ENCODE data around the gene KRT79.

Gene KRT79

DNA sequence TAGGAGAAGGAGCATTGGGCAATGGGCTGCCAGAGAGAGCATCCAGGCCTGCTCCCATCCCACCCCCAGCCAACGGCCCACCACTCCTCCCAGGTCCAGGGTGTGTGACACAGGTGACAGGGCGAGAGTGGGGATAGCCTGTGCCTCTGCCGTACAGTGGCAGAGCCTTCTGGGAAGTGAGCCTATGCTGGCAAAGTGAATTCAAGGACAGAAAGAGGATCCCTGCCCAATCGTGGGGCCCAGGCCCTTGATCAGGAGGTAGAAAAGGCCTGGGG is 553 bp upstream of the KRT79 start:
- DNase-seq (ENCODE audit: low read depth) = no peak
- no peak overlapping the region for H3K4me3 ChIP-seq (ENCODE audit: low read depth, low read length)
- TF ChIP-seq, protein P1, sequence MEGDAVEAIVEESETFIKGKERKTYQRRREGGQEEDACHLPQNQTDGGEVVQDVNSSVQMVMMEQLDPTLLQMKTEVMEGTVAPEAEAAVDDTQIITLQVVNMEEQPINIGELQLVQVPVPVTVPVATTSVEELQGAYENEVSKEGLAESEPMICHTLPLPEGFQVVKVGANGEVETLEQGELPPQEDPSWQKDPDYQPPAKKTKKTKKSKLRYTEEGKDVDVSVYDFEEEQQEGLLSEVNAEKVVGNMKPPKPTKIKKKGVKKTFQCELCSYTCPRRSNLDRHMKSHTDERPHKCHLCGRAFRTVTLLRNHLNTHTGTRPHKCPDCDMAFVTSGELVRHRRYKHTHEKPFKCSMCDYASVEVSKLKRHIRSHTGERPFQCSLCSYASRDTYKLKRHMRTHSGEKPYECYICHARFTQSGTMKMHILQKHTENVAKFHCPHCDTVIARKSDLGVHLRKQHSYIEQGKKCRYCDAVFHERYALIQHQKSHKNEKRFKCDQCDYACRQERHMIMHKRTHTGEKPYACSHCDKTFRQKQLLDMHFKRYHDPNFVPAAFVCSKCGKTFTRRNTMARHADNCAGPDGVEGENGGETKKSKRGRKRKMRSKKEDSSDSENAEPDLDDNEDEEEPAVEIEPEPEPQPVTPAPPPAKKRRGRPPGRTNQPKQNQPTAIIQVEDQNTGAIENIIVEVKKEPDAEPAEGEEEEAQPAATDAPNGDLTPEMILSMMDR (IDR thresholded peaks at IDR 0.05; ENCODE audit: low read depth, low read length, missing control alignments) = no peak

DNA sequence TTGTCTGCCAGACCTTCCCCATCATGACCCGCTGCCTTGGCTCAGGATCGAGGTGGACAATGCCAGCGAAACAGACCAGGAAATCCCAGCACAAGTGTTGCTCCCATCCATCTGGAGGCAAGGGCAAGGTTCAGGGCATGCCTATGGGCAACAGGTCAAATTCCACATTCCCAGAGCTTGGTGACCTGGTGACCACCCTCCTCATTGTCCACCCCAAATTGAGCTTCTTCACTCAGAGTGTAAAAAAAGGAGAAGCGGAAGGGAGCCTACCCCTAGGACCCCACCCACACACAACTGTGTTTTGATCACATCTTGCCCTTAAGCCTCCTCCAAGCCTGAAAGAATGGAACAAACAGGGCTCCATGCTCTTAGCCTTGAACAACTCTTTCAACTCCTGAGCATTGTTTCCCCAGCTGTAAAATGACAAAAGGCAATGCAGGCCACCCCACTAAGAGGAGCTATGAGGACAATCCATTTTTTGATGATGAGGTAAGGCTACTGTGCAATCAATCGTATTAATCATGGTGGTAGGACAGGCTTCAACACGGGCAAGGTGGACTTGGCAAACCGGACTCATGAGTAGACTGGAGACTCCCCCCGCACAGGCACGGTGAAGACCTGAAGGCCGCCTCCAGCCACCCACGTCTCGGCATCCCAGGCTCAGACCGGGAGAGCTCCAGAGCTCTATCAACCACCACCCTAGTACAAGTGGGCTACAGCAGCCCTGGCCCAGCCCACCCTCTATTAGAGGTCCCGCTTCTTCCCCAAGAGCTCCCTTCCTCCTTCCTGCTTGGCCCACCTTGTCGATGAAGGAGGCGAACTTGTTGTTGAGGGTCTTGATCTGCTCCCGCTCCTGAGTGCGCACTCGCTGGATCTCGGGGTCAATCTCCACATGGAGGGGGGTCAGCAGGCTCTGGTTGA is 866 bp downstream of the KRT79 start:
- H3K4me3 ChIP-seq (ENCODE audit: low read depth, low read length) = no peak overlapping the region
- DNase-seq (ENCODE audit: low read depth) = no peak
- TF ChIP-seq, protein P1 (IDR thresholded peaks at IDR 0.05; ENCODE audit: low read depth, low read length, missing control alignments) = no peak

DNA sequence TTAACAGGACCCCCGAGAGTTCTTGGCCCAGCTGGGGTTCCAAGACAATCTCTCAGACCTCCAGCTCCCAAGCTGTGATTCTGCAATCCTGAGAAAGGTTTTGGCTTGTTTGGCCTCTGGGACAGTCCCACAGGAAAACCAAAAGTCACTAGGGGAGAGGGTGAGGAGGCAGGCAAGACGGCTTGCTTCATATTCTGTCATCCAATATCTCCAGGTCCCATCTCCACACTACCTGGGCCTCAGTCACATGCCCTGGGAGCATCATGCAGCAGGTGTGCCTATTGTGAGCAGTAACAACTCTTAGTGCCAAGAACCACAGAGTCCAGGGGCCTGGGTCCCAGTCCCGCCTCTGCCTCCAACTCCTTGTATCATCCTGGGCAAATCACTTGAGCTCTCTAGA is 1.7 kb downstream of the KRT79 start:
- DNase-seq (ENCODE audit: low read depth) = no peak
- TF ChIP-seq, protein P1 (IDR thresholded peaks at IDR 0.05; ENCODE audit: low read depth, low read length, missing control alignments) = no peak
- H3K4me3 ChIP-seq (ENCODE audit: low read depth, low read length) = no peak overlapping the region

DNA sequence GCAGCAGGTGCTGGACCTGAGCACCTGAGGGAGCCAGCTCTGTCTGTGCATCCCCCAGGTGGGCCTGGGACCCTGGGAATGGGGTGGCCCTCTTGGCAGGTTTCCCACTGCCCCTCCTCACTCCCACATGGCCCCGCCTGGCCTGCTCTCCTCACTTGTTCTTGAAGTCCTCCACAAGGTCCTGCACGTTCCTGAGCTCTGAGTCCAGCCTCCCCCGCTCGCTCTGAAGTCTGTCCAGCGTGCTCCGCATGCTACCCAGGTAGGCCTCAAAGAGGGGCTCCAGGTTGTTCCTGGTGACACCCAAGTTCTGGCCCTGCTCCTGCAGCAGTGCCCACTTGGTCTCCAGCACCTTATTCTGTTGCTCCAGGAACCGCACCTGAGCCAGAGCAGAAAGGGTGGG is 2.9 kb downstream of the KRT79 start:
- DNase-seq (ENCODE audit: low read depth) = no peak
- TF ChIP-seq, protein P1 (IDR thresholded peaks at IDR 0.05; ENCODE audit: low read depth, low read length, missing control alignments) = no peak
- no peak overlapping the region for H3K4me3 ChIP-seq (ENCODE audit: low read depth, low read length)

DNA sequence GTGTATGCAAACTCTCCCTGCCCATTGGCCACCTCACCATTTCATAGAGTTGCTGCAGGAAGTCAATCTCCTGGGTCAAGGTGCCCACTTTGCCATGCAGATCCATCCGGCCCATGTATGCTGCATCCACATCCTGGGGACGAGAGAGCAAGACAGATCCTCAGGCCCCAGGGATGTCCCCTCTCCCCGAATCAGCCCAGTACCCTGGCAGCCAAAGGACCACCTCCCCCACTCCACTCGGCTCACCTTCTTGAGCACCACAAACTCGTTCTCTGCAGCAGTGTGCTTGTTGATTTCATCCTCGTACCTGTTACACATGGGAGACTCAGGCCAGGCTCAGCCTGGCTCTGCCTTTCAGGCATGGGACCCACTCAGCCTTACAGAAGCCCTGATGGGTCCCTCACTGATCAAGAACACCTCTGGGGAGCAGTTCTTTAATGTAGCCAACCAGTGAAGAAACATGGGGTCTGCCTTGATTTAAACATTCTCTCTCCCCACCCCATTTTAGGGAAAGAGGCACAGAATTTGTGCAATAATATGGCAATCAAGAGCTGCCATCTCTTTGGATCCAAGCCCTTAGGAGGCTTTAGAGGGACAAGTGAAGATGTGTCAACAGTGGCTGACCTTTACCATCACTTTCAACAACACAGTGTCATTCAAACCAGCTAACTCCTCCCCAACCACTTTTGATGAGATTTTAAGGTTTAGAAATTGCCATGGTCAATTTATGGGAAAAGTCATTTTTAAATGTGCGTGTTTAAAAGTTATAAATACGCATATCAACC is 3.9 kb downstream of the KRT79 start:
- TF ChIP-seq, protein P1 (IDR thresholded peaks at IDR 0.05; ENCODE audit: low read depth, low read length, missing control alignments) = no peak
- no peak for DNase-seq (ENCODE audit: low read depth)
- H3K4me3 ChIP-seq (ENCODE audit: low read depth, low read length) = no peak overlapping the region

DNA sequence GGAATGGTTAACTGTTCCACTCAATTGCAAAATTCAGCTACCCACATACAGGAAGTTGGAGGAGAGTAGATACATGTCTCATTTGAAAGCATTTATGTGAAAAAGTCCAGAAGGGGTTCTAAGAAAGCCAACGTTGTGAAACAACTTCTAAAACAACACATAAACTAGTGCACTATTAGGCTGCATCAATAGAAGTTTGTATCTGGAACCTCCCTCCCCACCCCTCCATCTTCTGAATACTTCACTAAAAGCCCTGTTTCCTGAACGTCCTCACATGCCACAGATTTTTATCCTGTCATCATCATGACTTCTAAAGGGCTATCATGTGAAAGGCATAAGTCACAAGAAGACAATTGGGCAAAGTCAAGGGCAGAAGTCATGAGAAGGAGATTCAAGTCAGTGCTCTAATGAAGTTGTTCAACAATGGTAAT is 5.5 kb downstream of the KRT79 start:
- no peak overlapping the region for H3K4me3 ChIP-seq (ENCODE audit: low read depth, low read length)
- TF ChIP-seq, protein P1 (IDR thresholded peaks at IDR 0.05; ENCODE audit: low read depth, low read length, missing control alignments) = no peak
- DNase-seq (ENCODE audit: low read depth) = no peak

Measured in GM12864 (cell line).